ENCODE data around the gene AMBP.

Gene AMBP

GRCh38 chr9:114029311-114030170 is 48.6 kb downstream of the AMBP start:
- DNase-seq, result no peak

- no peak for DNase-seq
Observed at GRCh38 chr9:114028646-114029045, 49.5 kb downstream of the AMBP start.

DNA sequence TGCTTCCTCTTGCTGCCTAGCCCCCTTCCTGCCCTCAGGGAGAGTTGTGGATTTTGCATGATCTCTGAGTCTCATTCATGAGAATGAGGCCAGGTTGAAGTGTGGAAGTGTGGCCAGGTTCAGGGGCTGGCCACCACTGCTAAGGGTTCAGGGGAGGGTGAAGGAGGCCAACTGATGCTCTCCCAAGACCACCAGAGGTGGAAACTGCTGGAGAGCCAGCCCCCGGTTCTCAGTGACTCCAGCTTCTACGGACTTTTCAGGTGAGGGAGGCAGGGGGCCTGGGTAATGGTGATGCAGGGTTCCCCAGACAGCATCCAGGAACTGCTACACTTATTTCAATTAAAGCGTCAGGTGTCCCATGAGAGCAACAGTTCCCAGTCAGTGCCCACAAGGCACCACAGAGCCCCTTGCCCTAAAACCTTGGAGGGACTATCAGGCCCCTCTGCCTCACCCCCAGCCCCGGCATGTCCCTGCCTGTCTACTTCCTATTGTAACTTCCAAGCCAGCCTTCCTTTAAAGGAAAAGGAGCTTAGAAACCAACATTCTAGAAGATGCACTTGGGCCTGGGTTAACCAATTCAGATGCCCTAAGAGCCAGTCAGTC is 50.1 kb downstream of the AMBP start:
- DNase-seq, result no peak

DNA sequence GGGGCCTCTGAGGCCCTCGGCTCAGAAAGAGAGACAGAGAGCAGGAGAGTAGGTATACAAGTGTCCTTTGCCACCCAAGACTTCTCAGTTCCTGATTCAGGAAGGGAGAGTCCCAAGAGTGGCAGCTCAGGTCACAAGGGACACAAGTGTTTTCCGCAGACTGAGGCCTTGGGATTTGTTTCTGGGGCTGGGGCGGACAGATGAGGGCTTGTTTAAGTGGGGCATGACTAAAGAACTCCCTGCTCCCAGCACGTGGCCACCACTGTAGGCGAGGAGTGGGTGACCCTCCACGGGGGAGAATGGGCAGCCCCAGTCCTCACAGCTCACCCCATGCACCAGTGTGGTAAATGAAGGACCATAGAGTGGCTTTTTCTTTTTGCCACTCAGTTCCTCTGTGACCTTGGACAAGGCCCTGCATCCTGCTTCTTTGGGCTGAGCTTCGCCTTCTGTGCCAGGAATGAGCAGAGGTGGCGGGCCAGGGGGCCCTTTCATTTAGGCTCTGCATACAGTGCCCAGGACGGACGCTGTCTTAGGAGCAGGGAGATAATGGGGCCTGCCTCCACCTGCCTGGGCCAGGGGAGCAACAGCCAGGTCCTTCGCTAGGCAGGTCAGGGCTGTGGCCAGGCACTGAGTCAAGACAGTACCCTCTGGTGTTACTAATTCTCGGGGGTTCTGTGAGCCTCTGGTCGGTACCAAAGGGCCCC is 50.8 kb downstream of the AMBP start:
- DNase-seq, result no peak

DNA sequence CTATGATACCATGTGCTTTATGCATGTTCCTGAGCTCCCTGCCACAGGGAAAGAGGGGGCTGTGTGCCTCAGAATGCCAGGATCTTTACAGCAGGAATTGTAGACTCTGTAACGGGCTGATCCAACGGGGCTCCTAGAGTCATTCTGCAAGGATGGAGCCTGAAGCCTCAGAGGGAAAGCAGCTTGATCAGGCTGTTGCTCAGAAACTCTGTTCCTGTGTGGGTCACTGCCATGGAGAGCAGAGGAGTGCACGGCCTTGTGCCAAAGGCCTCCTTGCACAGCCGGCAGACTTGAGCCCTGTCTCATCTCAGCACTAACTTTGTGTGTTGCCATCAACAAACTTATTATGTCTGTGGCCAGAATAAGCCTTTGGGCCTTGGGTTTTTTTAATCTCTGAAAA is 51.8 kb downstream of the AMBP start:
- DNase-seq, result no peak

GRCh38 chr9:114025760-114026159 is 52.3 kb downstream of the AMBP start:
- DNase-seq, result no peak

DNA sequence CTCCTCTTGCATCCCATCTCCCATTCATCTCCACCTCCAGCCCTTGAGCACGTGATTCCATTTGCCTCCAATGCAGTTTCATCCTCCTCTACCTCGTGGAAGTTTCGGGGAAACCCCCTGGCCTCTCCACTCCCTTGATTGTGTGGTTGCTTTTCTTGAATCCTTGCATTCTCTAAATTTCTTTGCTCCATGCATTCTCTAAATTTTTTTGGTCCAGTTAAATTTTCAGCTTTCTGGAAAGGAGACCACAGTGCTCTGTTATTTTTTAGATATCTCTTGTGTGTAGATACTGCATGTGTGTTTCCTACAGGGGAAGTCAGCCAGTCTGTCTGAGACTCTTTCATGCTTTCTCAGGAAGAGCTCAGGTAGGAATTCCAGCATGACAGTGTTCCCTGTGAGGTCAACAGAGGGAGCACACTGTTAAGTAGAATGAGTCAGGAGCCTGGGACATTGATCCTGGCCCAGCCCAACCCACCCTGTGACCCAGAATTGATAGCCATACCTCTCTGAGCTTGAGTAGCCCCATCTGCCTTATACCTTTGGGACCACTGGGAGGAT is 52.8 kb downstream of the AMBP start:
- DNase-seq, result no peak

DNA sequence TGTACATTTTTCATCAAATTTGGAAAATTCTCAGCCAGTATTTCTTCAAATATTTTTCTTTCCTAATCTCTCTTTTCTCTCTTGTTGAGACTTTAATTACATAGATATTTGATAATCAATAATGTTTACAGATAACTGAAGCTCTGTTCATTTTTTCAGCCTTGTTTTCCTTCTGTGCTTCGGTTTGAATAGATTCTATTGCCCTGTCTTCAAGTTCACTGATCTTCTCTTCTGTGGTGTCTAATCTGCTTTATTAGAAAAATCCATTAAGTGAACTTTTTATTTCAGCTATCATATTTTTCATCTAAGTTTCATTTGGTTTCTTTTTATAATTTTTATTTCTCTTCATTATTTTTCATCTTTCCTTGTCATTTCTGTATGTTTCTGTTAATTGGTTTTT is 54.1 kb downstream of the AMBP start:
- DNase-seq, result no peak

DNA sequence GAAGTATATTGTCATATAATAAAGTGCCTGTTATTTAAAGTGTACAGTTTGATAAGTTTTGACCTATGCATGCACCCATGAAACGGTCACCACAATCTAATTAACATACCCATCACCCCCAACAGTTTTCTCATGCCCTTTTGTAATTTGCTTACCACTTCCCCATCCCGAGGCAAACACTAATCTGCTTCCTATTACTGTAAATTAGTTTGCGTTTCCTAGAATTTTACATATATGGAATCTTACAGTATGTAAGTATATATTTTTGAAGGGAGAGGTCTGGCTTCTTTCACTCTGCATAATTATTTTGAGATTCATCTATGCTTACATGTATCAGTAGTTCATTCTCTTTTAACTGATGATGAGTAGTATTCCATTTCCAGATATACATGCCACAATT is 56.5 kb downstream of the AMBP start:
- no peak for DNase-seq

GRCh38 chr9:114017741-114018715 is 60.1 kb downstream of the AMBP start:
- peak in 1 of 5 donors; percentile 4 for DNase-seq

DNA sequence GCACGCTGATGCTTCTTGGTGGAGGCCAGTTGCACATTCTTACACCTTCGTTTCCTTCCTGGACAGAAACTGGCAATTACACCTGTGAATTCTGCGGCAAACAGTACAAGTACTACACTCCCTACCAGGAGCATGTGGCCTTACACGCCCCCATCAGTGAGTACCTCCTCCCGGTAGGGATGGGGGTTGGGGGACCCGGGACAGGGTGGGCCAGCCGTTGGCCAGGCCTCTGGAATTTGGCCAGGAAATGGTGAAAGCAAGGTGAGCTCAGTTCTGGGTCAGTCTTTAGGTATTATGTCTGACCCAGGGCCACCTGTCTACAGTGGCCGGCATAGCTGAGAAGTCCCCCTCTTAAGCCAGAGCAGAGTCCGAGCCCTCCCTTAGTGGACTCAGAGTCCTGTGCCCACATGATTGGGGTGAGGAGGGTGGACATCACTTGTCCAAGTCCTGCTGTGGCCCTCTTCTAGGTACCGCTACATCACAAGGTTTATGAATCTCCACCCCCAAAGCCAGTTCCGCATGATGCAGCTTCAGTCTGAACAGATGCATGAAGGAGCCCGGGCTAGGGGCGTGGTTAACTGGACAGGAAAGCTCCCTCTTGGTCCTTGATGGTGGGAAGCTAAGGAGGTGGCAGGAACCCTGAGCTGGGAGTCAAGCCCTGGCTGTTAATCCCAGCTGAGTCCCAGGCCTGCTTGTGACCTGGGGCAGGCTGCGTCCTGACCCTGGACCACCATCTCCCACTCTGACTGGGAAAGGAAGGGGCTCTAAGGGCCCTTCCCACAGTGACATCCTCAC is 61.3 kb downstream of the AMBP start:
- peak in 1 of 5 donors; percentile 2 for DNase-seq

GRCh38 chr9:114016101-114016500 is 62.0 kb downstream of the AMBP start:
- peak in 1 of 5 donors; percentile 3 for DNase-seq

GRCh38 chr9:114015607-114016006 is 62.5 kb downstream of the AMBP start:
- peak in 1 of 5 donors; percentile 3 for DNase-seq

DNA sequence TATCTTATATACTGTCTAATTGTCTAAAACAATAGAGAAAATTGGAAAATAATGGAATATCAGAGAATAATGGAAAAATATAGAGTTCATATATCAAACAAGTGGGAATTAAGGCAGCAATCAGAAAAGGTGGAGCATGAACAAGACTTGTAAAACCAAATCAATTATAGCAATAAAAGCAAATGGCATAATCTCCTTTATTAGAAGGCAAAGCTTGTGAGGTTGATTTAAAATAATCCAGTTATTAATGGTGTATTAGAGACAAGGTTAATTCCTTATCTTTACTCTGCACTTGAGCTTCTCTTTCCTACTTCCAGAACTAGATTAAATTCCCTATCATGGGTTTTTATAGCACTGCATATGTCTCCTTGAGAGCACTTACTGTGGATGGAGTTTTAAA is 64.1 kb downstream of the AMBP start:
- DNase-seq, result no peak

- no peak for DNase-seq
Observed at GRCh38 chr9:114012126-114012525, 66.0 kb downstream of the AMBP start.

DNA sequence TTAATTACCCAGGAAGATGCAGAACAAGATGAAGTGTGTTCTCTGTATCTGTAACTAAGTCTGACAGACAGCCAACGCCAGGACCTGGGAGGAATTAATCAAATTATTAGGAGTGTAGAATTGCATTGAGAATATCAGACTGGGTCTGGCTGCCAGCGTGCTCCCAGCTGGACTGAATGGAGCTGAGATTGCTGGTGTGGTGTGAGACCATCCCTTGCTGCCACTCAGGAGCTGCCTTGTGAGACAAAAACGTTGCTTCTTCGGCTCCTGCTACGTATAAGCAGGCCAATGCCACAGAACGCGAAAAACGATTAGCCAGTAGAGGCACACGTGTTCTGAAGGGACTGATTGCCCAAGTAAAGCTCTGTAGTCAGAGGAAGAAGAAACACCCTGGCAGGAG is 66.8 kb downstream of the AMBP start:
- no peak for DNase-seq

All from T-helper 1 cell (primary cell).